Astrocyte of the hippocampus (primary cell): ENCODE results near the gene NPTX2.

Experiments
- DNase-seq: peaks from one replicate; pipeline ENCODE4 v3.0.0; 2011; ENCODE audit warnings: low read depth, low spot score

The NPTX2 gene

DNA sequence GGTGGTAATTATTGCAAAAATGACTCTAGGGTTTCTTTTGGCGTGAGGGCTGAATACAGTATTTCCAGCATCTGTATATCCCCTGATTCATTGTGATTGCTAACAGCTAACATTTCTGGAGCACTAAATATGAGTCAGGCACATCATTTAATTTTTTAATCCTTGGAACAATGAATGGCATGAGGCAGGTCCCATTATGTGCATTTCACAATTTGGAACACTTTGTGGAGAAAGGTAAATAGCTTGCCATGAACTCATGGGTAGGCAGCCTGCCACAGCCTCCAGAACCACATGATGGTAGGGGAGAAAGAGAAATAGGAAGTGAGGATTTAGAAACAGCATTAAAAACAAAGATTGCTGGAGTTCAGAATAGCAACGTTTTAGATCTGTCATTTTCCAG lies 1.7 kb downstream of the NPTX2 start:
- DNase-seq: no peak

DNA sequence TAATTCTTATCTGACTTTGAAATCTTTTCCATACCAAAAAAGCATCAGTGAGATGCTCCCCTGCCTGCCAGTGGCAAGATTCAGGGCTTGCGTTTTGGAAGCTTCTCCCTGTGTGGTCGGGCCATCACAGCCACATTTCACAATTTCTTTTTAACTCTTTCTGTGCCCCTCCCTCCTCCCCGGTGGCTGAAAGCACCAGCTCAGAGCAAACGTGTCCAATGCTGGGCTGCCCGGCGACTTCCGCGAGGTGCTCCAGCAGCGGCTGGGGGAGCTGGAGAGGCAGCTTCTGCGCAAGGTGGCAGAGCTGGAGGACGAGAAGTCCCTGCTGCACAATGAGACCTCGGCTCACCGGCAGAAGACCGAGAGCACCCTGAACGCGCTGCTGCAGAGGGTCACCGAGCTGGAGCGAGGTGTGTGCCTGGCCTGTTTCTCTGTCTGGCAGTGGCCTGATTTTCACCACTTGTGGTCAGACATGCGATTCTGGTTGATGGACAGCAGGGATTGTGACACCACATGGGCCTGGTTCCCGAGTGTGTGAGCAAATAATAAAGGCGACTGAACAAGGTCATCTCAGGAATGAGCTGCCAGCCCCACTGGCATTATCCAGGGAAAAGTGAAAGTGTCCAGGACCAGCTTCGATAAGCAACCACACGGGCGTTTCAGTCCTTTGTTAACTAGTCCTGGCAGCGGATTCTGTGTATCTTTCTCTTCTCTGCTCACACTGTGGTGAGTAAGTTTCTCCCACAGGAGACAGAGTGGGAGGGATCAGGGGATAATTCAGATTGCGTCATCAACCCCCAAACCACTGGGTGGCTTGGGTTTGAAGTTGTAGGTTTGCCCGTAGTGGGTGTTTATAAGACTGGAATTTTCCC lies 2.6 kb downstream of the NPTX2 start:
- DNase-seq: peak; percentile 65

DNA sequence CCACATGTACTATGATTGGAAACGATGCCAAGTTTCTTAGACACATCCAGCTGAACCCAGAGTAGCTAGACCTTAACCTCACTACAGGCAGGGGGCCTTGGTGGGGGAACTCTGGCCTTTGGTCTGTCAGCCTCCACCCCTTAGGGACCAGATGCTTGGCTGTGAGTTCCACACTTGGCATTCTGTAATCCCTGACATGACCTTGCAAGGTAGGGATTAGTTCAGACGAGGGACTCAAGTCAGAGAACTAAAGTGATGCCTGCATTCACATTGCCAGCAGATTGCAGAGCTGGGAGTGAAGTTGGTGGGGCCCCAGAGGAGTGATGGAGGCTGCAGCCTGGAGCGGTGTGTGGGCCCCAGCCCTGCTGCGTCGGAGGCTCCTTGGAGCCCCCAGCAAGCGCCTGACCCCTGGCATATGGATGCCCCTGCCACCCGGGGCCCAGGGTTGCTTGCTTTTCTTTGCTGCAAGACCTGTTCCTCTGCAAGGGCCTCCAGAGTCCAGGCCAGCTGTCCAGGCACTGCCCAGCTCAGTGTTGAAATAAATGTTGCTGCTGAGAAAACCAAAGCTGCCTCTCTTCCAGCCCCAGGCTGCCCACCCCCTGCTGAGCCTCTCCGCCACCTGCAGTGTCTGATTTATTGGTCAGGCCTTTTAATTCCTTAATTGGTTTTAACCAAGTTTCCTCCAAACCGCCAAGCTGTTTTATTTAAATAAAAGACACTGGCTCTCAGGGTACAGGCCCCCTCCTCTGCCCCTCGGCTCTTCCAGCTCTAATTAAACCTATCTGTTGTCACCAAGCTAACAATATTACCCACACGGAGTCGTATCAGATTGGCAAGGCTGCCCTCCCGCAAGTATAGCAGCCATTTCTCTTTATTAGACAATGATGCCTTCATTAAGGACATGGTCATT lies 4.7 kb downstream of the NPTX2 start:
- DNase-seq: no peak

DNA sequence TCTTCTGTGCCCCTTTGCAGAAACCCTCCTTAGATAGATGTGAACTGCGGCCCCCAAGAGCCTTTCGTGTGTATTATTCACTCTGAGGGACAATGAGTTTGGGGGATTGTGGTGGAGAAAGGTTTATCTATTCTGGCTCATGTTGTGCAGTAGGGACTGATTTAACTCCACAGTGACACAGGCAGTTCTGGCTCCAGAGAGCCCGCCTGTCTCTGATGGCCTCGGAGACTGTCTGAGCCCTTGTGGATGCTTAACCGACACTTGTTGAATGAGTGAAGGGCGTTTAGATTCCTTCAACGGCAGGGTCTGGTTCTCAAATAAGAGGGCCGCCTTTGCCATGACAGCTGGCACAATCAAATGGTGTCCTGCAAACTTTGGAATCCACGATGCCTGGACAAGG lies 5.8 kb downstream of the NPTX2 start:
- DNase-seq: no peak

GRCh38 chr7:98624846-98625420 lies 7.8 kb downstream of the NPTX2 start:
- no peak for DNase-seq

GRCh38 chr7:98626460-98627412 lies 9.7 kb downstream of the NPTX2 start:
- DNase-seq: peak; percentile 25

- no peak for DNase-seq
These were observed 10.3 kb downstream of the NPTX2 start for GRCh38 chr7:98627413-98627790.

- no peak for DNase-seq
These were observed 11.3 kb downstream of the NPTX2 start for GRCh38 chr7:98628418-98628817.

DNA sequence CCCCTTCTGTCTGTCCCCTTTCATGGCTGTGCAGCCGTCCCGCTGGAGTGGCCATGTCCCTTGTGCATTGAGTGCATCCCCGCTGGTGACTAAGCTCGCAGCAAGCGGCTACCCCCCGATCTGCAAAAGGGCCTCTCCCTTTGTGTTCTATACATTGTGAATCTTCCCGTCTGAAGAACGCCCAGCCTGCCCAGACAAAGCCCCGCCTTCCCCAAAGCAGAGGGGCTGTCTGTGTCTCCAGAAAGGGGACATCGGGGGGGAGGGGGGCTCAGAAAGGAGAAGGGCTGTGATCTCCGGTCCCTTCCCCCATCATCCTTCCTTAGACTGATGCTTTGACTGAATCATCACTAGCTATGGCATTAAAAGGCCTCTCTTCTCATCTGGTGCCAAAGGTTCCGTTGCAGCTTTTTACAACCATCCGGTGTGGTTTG lies 11.9 kb downstream of the NPTX2 start:
- no peak for DNase-seq

DNA sequence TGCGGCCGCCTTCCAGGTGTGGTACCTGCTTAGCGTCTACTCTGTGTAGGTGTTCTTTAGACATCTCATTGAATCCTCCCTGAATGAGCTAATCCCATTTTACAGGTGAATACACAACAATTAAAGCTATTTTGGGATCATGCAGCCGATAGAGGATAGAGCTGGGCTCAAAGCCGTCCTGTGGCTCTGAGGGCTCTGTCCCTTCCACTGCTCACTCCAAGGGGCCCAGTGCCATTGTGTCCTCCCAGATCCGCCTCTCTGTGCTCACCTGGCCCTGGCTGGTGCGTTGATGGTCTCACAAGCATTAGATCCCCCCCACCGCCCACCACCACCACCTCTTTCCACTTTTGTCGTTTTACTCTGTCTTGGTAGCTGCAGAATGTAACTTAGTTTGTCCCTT lies 13.1 kb downstream of the NPTX2 start:
- no peak for DNase-seq

GRCh38 chr7:98630770-98631169 lies 13.7 kb downstream of the NPTX2 start:
- no peak for DNase-seq

GRCh38 chr7:98638853-98639252 lies 21.8 kb downstream of the NPTX2 start:
- no peak for DNase-seq

- DNase-seq: no peak
These were observed 23.3 kb downstream of the NPTX2 start for GRCh38 chr7:98640375-98640774.

DNA sequence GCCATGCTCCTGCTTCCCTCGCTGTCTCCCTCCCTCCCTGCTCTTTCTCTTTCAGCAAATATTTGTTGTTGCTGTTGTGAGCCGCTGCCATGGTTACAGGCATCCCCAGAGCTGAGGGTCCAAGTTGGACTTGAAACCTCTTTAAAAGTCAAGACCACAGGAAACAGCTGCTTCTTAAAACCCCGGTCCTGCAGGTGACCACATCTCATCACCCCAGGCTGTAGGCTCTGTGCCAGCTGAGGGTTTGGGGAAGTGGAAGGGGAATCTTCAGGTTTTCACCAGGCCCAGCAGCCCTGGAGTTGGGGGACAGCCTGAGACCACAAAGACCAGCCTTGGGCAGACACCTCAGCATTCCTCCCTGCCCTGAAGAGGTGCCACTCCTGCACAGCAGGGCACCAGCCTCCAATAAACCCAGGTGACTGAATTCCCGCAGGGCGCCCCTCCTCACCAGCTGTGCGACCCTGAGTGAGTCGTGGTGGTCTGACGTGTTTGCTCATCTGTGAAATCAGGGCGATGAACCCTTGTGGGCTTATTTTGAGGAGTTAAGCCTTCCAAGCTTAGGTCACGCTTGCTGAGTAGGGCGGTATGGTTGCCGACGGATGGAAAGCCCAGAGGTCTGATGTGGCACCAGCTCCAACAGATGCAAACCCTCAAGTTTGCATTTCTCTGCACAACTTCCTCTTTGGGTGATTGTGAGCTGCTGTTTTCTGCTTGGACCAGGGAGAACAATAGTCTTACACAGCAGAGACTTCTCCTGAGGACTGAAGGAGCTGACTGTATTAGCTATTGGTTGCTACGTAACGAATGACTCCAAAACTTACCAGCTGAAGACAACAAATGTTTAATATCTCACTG lies 24.8 kb downstream of the NPTX2 start:
- DNase-seq: no peak

GRCh38 chr7:98643236-98643985 lies 26.3 kb downstream of the NPTX2 start:
- DNase-seq: no peak

- no peak for DNase-seq
These were observed 29.4 kb downstream of the NPTX2 start for GRCh38 chr7:98646465-98646864.

DNA sequence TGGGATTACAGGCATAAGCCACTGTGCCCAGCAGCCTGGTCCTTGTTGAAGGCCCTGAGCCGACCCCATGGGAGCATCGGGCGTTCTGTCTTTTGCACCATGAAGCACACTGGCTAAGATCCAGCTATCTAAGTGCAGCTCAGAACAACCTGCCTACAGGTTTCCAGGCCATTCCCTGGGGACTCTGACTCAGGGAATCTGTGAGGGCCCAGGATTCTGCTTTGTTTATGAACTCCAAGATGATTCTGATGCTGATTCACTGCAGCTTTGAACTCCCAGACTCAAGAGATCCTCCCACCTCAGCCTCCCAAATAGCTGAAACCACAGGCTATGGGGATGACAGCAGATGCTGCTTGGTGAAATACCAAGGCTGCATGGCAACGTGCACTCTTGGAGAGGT lies 30.2 kb downstream of the NPTX2 start:
- no peak for DNase-seq

GRCh38 chr7:98651760-98652159 lies 34.7 kb downstream of the NPTX2 start:
- DNase-seq: no peak

DNA sequence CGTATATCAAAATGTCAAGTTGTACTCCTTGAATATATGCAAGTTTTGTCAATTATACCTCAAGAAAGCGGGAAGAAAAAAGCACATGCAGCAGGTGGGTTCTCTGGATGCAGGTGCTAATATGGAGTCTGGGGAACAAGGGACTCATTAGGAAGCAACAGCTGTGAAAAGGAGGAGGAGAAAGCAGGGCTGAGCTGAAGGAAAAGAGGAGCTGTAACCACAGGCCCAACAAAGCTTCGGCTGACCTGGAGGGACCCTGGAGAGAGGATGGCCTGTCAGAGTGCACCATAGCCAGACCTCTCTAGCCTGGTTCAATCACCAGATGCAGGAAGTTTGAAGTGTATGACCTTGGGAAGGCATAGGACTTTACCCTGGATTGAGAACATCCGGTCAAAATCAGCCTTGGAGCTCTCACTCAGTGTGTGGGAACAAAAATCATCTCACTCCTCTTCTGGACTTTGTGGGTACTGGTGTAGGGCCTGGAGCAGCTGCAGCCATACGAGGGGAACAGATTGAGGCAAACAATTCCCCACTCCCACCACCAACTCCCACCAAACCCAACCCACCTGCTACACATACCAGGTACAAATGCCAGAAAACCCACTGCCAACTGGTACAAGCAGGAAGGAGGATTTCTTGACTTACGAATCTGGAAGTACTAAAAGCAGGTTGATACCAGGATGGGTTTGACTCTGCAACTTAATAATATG lies 36.7 kb downstream of the NPTX2 start:
- no peak for DNase-seq
